ENCODE data around the gene ECT2L. TPM values are rescaled to one million over a fixed set of nuclear protein-coding genes. Genes with fewer than 3 reads are reported as not detected.

Gene ECT2L
- total and polyA plus RNA-seq, 4 donors, result under 0.01 to 0.32 TPM; not detected in 2

DNA sequence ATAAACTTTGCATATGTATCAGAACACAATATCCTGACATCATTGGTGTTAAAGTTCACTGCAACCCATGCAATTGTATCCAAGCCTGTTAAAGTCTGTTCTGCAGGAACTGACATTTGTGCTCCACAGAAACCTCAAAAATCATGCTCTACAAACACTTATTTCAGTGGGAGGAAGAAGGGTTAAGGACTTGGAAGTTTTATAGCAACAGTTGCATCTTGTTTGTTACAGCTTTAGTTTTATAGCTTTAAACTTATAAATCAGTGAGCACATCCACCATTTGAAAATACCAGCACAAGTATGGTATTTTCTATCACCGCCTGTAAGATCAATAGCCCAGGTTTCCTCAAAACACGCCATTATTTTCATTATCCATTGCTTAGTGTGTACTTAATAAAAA, 884 bp downstream of the ECT2L start:
- TF ChIP-seq, protein P1, sequence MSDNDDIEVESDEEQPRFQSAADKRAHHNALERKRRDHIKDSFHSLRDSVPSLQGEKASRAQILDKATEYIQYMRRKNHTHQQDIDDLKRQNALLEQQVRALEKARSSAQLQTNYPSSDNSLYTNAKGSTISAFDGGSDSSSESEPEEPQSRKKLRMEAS (IDR thresholded peaks at IDR 0.05), result no peak
- no peak for TF ChIP-seq FOXA2 (IDR thresholded peaks at IDR 0.05)
- no peak for TF ChIP-seq RXRA (IDR thresholded peaks at IDR 0.05)
- no peak for TF ChIP-seq SP1 (IDR thresholded peaks at IDR 0.05)
- no peak for TF ChIP-seq YY1 (IDR thresholded peaks at IDR 0.05)
- TF ChIP-seq EGR1 (IDR thresholded peaks at IDR 0.05; ENCODE audit: low read depth in 2 of 2), result no peak
- DNase-seq (ENCODE audit: low spot score), result no peak
- no peak overlapping the region for H3K9ac ChIP-seq (ENCODE audit: low read depth in 1 of 2, low read length in 2 of 2)
- H3K27me3 ChIP-seq (ENCODE audit: control insufficient read depth in 4 of 4, insufficient read depth in 4 of 4, low read length in 3 of 4), result no peaks in the 10 kb centered on the region
- peaks cover 0 to under 1% (median 0%) of the 10 kb centered on the region in 4 donors for H3K36me3 ChIP-seq (ENCODE audit: control insufficient read depth in 4 of 4, insufficient read depth in 3 of 4, low read depth in 1 of 4, low read length in 3 of 4)
- no peaks in the 10 kb centered on the region for H3K9me3 ChIP-seq (ENCODE audit: control insufficient read depth in 4 of 4, low read length in 3 of 4)
- no peaks in the 10 kb centered on the region for H3K4me1 ChIP-seq (ENCODE audit: control insufficient read depth in 4 of 4, insufficient read depth in 4 of 4, low read length in 3 of 4)
- H3K4me3 ChIP-seq (ENCODE audit: low read depth in 1 of 3, low read length in 3 of 3), result no peak overlapping the region
- 91% methylated on average over 2 of the region's 2 CpGs for WGBS
- no peak overlapping the region for H3K27ac ChIP-seq (ENCODE audit: low read depth in 1 of 2, low read length in 2 of 2)

DNA sequence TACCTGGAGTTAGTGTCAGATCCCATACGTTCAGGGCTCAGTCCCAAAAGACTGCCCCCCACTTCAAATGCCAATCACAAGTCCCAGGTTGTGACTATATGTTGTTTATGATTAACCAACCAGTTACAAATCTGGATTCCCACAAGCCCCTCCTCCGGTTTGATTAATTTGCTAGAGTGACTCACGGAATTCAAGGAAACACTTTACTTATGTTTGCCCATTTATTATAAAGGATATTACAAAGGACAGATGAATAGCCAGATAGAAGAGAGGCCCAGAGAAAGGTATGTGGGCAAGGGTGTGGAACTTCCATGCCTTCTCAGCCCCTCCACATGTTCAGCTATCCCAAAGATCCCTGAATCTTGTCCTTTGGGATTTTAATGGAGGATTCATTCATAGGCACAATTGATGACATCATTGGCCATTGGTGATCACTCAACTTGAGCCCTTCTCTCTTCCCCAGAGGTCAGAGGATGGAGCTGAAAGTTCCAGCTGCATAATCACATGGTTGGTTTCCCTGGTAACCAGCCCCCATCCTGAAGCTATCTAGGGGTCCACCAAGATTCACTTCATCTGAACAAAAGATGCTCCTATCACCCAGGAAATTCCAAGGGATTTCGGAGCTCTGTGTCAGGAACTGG, 2.0 kb downstream of the ECT2L start:
- no peaks in the 10 kb centered on the region for H3K9me3 ChIP-seq (ENCODE audit: control insufficient read depth in 4 of 4, low read length in 3 of 4)
- no peak overlapping the region for H3K27ac ChIP-seq (ENCODE audit: low read depth in 1 of 2, low read length in 2 of 2)
- TF ChIP-seq, protein P2, sequence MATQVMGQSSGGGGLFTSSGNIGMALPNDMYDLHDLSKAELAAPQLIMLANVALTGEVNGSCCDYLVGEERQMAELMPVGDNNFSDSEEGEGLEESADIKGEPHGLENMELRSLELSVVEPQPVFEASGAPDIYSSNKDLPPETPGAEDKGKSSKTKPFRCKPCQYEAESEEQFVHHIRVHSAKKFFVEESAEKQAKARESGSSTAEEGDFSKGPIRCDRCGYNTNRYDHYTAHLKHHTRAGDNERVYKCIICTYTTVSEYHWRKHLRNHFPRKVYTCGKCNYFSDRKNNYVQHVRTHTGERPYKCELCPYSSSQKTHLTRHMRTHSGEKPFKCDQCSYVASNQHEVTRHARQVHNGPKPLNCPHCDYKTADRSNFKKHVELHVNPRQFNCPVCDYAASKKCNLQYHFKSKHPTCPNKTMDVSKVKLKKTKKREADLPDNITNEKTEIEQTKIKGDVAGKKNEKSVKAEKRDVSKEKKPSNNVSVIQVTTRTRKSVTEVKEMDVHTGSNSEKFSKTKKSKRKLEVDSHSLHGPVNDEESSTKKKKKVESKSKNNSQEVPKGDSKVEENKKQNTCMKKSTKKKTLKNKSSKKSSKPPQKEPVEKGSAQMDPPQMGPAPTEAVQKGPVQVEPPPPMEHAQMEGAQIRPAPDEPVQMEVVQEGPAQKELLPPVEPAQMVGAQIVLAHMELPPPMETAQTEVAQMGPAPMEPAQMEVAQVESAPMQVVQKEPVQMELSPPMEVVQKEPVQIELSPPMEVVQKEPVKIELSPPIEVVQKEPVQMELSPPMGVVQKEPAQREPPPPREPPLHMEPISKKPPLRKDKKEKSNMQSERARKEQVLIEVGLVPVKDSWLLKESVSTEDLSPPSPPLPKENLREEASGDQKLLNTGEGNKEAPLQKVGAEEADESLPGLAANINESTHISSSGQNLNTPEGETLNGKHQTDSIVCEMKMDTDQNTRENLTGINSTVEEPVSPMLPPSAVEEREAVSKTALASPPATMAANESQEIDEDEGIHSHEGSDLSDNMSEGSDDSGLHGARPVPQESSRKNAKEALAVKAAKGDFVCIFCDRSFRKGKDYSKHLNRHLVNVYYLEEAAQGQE (IDR thresholded peaks at IDR 0.05), result no peak
- no peak for TF ChIP-seq FOXA1 (IDR thresholded peaks at IDR 0.05)
- no peak for TF ChIP-seq EGR1 (IDR thresholded peaks at IDR 0.05; ENCODE audit: low read depth in 2 of 2)
- no peak for TF ChIP-seq FOXA2 (IDR thresholded peaks at IDR 0.05)
- TF ChIP-seq JUND (IDR thresholded peaks at IDR 0.05), result no peak
- no peak for TF ChIP-seq TAF1 (conservative IDR thresholded peaks at IDR 0.05)
- no peak for TF ChIP-seq YY1 (IDR thresholded peaks at IDR 0.05)
- TF ChIP-seq, protein P1 (IDR thresholded peaks at IDR 0.05), result no peak
- TF ChIP-seq, protein P3, sequence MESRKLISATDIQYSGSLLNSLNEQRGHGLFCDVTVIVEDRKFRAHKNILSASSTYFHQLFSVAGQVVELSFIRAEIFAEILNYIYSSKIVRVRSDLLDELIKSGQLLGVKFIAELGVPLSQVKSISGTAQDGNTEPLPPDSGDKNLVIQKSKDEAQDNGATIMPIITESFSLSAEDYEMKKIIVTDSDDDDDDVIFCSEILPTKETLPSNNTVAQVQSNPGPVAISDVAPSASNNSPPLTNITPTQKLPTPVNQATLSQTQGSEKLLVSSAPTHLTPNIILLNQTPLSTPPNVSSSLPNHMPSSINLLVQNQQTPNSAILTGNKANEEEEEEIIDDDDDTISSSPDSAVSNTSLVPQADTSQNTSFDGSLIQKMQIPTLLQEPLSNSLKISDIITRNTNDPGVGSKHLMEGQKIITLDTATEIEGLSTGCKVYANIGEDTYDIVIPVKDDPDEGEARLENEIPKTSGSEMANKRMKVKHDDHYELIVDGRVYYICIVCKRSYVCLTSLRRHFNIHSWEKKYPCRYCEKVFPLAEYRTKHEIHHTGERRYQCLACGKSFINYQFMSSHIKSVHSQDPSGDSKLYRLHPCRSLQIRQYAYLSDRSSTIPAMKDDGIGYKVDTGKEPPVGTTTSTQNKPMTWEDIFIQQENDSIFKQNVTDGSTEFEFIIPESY (IDR thresholded peaks at IDR 0.05), result no peak
- TF ChIP-seq RXRA (IDR thresholded peaks at IDR 0.05), result no peak
- TF ChIP-seq HNF4G (IDR thresholded peaks at IDR 0.05), result no peak
- TF ChIP-seq HNF4A (conservative IDR thresholded peaks at IDR 0.05), result no peak
- TF ChIP-seq, protein P4, sequence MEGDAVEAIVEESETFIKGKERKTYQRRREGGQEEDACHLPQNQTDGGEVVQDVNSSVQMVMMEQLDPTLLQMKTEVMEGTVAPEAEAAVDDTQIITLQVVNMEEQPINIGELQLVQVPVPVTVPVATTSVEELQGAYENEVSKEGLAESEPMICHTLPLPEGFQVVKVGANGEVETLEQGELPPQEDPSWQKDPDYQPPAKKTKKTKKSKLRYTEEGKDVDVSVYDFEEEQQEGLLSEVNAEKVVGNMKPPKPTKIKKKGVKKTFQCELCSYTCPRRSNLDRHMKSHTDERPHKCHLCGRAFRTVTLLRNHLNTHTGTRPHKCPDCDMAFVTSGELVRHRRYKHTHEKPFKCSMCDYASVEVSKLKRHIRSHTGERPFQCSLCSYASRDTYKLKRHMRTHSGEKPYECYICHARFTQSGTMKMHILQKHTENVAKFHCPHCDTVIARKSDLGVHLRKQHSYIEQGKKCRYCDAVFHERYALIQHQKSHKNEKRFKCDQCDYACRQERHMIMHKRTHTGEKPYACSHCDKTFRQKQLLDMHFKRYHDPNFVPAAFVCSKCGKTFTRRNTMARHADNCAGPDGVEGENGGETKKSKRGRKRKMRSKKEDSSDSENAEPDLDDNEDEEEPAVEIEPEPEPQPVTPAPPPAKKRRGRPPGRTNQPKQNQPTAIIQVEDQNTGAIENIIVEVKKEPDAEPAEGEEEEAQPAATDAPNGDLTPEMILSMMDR (IDR thresholded peaks at IDR 0.05; ENCODE audit: low read depth, low read length, missing input control), result no peak
- no peak for TF ChIP-seq NR2F2 (IDR thresholded peaks at IDR 0.05)
- no peak for TF ChIP-seq RAD21 (IDR thresholded peaks at IDR 0.05)
- no peak for TF ChIP-seq GABPA (IDR thresholded peaks at IDR 0.05 in 1 of 2, conservative IDR thresholded peaks at IDR 0.05 in 1 of 2)
- TF ChIP-seq, protein P5, sequence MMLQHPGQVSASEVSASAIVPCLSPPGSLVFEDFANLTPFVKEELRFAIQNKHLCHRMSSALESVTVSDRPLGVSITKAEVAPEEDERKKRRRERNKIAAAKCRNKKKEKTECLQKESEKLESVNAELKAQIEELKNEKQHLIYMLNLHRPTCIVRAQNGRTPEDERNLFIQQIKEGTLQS (IDR thresholded peaks at IDR 0.05), result no peak
- TF ChIP-seq SP1 (IDR thresholded peaks at IDR 0.05), result no peak
- no peaks in the 10 kb centered on the region for H3K36me3 ChIP-seq (ENCODE audit: control insufficient read depth in 4 of 4, insufficient read depth in 3 of 4, low read depth in 1 of 4, low read length in 3 of 4)
- DNase-seq (ENCODE audit: low spot score), result no peak
- no peak overlapping the region for H3K4me3 ChIP-seq (ENCODE audit: low read depth in 1 of 3, low read length in 3 of 3)
- H3K27me3 ChIP-seq (ENCODE audit: control insufficient read depth in 4 of 4, insufficient read depth in 4 of 4, low read length in 3 of 4), result no peaks in the 10 kb centered on the region
- H3K9ac ChIP-seq (ENCODE audit: low read depth in 1 of 2, low read length in 2 of 2), result no peak overlapping the region
- WGBS, result 85% methylated on average over 4 of the region's 4 CpGs
- no peaks in the 10 kb centered on the region for H3K4me1 ChIP-seq (ENCODE audit: control insufficient read depth in 4 of 4, insufficient read depth in 4 of 4, low read length in 3 of 4)
